CD4-positive, alpha-beta T cell (primary cell): ENCODE data around the gene CACNA2D3. TPM values are rescaled to one million over a fixed set of nuclear protein-coding genes. Genes with fewer than 3 reads are reported as not detected.

Experiments used
- ATAC-seq: fragments of 200-7000 bp; cut with Tn5 transposase; one replicate; pipeline ENCODE4 v1.10.0; 2022; ENCODE audit warnings: mild to moderate bottlenecking; ENCODE audit not compliant: poor library complexity
- CTCF ChIA-PET: fragments of 350-600 bp; sonication (Branson Sonifier 250); formaldehyde crosslinking; loops from one replicate; lab custom pipeline; 2021; ENCODE audit warnings: antibody characterized with exemption, inconsistent platforms; lab: Charles Lee
- POLR2A ChIA-PET: fragments of 350-600 bp; sonication (Branson Sonifier 250); formaldehyde crosslinking; loops from one replicate; lab custom pipeline; 2021; ENCODE audit warnings: antibody characterized with exemption, inconsistent platforms; lab: Charles Lee
- DNase-seq, 14 experiments: peaks; one replicate each; pipeline ENCODE4 v3.0.0-alpha.2; 2013 to 2020; ENCODE audit warnings: mixed read lengths in 2 of 14
- H3K27ac ChIP-seq, 2 donors: one replicate each; pipeline versions ENCODE4 v1.5.1 to v1.7.0; 2013; ENCODE audit warnings: low read length in 2 of 2, low read depth in 1 of 2, mild to moderate bottlenecking in 1 of 2
- H3K27me3 ChIP-seq, 2 experiments: 1 replicate in 1 of 2; 2 replicates in 1 of 2; pipeline versions ENCODE4 v1.6.1 to v1.7.0; 2013; ENCODE audit warnings: low read length in 2 of 2, control low read depth in 1 of 2, mild to moderate bottlenecking in 1 of 2, moderate library complexity in 1 of 2; ENCODE audit not compliant: insufficient read depth in 2 of 2, control insufficient read depth in 1 of 2
- H3K36me3 ChIP-seq: one replicate; pipeline ENCODE4 v1.6.1; 2013; ENCODE audit warnings: low read length, control low read depth; ENCODE audit not compliant: insufficient read depth
- H3K4me1 ChIP-seq: one replicate; pipeline ENCODE4 v1.6.1; 2013; ENCODE audit warnings: low read length, control low read depth; ENCODE audit not compliant: insufficient read depth
- H3K4me3 ChIP-seq: one replicate; pipeline ENCODE4 v1.5.1; 2013; ENCODE audit warnings: mild to moderate bottlenecking, low read length, moderate library complexity
- H3K9me3 ChIP-seq, 2 experiments: 1 replicate in 1 of 2; 2 replicates in 1 of 2; pipeline versions ENCODE4 v1.6.1 to v1.7.0; 2013; ENCODE audit warnings: low read length in 2 of 2, mild to moderate bottlenecking in 2 of 2, control low read depth in 1 of 2, moderate library complexity in 1 of 2; ENCODE audit not compliant: control insufficient read depth in 1 of 2, insufficient read depth in 1 of 2
- H3K27ac Mint-ChIP-seq: one replicate; pipeline ENCODE4 v1.8.0; 2020; ENCODE audit warnings: mixed read lengths
- H3K27me3 Mint-ChIP-seq: one replicate; pipeline ENCODE4 v1.8.0; 2021; ENCODE audit warnings: mixed read lengths
- H3K36me3 Mint-ChIP-seq: one replicate; pipeline ENCODE4 v1.8.0; 2021; ENCODE audit warnings: low read depth, mixed read lengths
- H3K4me1 Mint-ChIP-seq: one replicate; pipeline ENCODE4 v1.8.0; 2021; ENCODE audit warnings: low read depth, mixed read lengths
- H3K4me3 Mint-ChIP-seq: one replicate; pipeline ENCODE4 v1.8.0; 2020; ENCODE audit warnings: mild to moderate bottlenecking, mixed read lengths
- H3K9me3 Mint-ChIP-seq: one replicate; pipeline ENCODE4 v1.8.0; 2020; ENCODE audit warnings: mixed read lengths
- CTCF ChIP-seq: fragments of 200-600 bp; IDR thresholded peaks from one replicate; pipeline ENCODE4 v1.8.0; 2022; ENCODE audit warnings: antibody characterized with exemption, mild to moderate bottlenecking
- intact Hi-C, 2 experiments: fragments of 100-400 bp; cut with DNase I in 1 of 2; cut with micrococcal nuclease in 1 of 2; formaldehyde crosslinking; loops; one replicate each; pipeline versions ENCODE4 v1.15.1 to v1.9.0; 2023 to 2025; cut with DNase I, micrococcal nuclease
- total RNA-seq, 174 experiments: library from RNA in 2 of 174; stranded (reverse) in 2 of 174; gene quantifications; one replicate each; pipeline ENCODE4 v1.2.3 and lab custom pipeline; 2021 to 2026

The CACNA2D3 gene
- total RNA-seq, 2 experiments from 2014 or later = 0.08 TPM; not detected in 1

DNA sequence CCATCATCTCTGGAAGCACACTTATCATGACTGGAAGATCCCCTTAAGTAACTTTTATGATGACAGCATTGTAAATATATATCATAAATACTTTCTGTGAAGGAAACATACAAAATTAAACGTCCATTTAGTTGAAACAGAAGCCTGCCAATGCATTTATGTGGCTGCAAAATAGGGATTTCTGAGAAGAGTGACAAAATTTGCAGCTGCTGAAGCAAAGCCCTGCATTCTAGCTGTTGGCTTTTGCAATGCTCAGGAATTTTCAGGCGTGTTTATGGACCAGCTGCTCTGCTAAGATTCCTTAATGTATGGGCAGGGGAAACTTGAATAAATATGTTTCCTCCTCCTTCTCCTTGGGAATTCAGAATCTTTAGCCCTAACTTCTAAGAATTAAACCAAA is 137.3 kb downstream of the CACNA2D3 start:
- Mint-ChIP-seq H3K4me3 (no peak overlapping the region), H3K9me3 (no peaks in the 10 kb centered on the region), H3K36me3 (no peaks in the 10 kb centered on the region), H3K27ac (no peak overlapping the region), H3K4me1 (no peaks in the 10 kb centered on the region), H3K27me3 (peaks cover 9% of the 10 kb centered on the region)
- Histone ChIP-seq H3K36me3 (no peaks in the 10 kb centered on the region), H3K4me1 (no peaks in the 10 kb centered on the region), H3K27me3 (peaks cover 0 to 3% of the 10 kb centered on the region in 2 experiments), H3K27ac (no peak overlapping the region), H3K4me3 (no peak overlapping the region), H3K9me3 (no peaks in the 10 kb centered on the region)
- POLR2A ChIA-PET = no interaction called here
- DNase-seq (no peak), ATAC-seq (no peak)
- CTCF ChIA-PET = no interaction called here
- TF ChIP-seq CTCF = no peak
- intact Hi-C loops = no loop called here

DNA sequence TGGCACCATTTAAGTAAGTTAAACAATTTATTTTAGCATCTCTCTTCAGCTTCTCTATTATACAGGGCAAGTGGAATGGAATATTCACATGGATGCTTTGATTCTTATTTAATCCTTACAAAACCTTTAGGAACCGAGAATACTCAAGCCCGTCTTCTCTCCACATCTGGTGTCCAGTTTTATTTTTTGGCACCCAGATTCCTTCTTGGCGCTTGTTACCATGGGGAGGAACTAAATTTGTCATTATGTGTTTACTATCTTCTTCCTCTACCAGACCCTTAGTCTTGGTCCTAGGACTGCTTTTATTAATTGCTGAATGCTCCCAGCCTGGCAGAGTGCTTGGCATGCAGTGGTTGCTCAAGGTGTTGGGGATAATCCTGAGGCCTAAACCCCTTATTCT is 138.8 kb downstream of the CACNA2D3 start:
- Histone ChIP-seq H3K27ac (no peak overlapping the region), H3K27me3 (peaks cover 0 to 3% of the 10 kb centered on the region in 2 experiments), H3K4me1 (no peaks in the 10 kb centered on the region), H3K9me3 (no peaks in the 10 kb centered on the region), H3K4me3 (no peak overlapping the region), H3K36me3 (no peaks in the 10 kb centered on the region)
- Mint-ChIP-seq H3K9me3 (peaks cover 1% of the 10 kb centered on the region), H3K4me3 (no peak overlapping the region), H3K36me3 (no peaks in the 10 kb centered on the region), H3K27me3 (peaks cover 15% of the 10 kb centered on the region), H3K4me1 (no peaks in the 10 kb centered on the region), H3K27ac (no peak overlapping the region)
- POLR2A ChIA-PET = no interaction called here
- CTCF ChIA-PET = no interaction called here
- intact Hi-C loops = no loop called here
- no peak for TF ChIP-seq CTCF
- no peak for ATAC-seq
- no peak for DNase-seq

GRCh38 chr3:54262541-54262940 is 140.2 kb downstream of the CACNA2D3 start:
- ATAC-seq = no peak
- Histone ChIP-seq H3K27me3 (peaks cover 0 to 3% of the 10 kb centered on the region in 2 experiments), H3K4me1 (no peaks in the 10 kb centered on the region), H3K27ac (no peak overlapping the region), H3K9me3 (no peaks in the 10 kb centered on the region), H3K4me3 (no peak overlapping the region), H3K36me3 (no peaks in the 10 kb centered on the region)
- no peak overlapping the region for H3K4me3 Mint-ChIP-seq
- H3K36me3 Mint-ChIP-seq = no peaks in the 10 kb centered on the region
- ChIA-PET CTCF (no interaction called here), POLR2A (no interaction called here)
- peaks cover 1% of the 10 kb centered on the region for H3K9me3 Mint-ChIP-seq
- intact Hi-C loops = no loop called here
- DNase-seq = peak in 1 of 14 experiments; percentile 15
- no peaks in the 10 kb centered on the region for H3K4me1 Mint-ChIP-seq
- no peak overlapping the region for H3K27ac Mint-ChIP-seq
- H3K27me3 Mint-ChIP-seq = peaks cover 22% of the 10 kb centered on the region
- no peak for TF ChIP-seq CTCF
